ENCODE measurements around the gene ANK3. TPM values are rescaled to one million over a fixed set of nuclear protein-coding genes. Genes with fewer than 3 reads are reported as not detected.

ANK3 gene
- total and polyA plus RNA-seq, 10 donors: 2.0 to 133 (median 62.9) TPM

- WGBS, 5 donors: 61 to 79% (median 75%) methylated on average over 2 of the region's 2 CpGs
Measured at GRCh38 chr10:60315311-60315710, 74.4 kb downstream of the ANK3 start.

GRCh38 chr10:60314069-60314940 lies 75.4 kb downstream of the ANK3 start:
- Histone ChIP-seq H3K27me3 (replicated peaks in 1 of 7) (no peaks in the 10 kb centered on the region), H3K4me3 (no peak overlapping the region), H3K4me1 (peaks cover 0 to 5% (median 0%) of the 10 kb centered on the region in 6 donors), H3K9me3 (no peaks in the 10 kb centered on the region), H3K36me3 (no peaks in the 10 kb centered on the region), H3K27ac (peak overlapping the region in 1 of 8 donors; percentile 27)
- intact Hi-C loops (cut with DNase I; ENCODE audit: low total_unique reads): no loop called here
- WGBS, 5 donors: 75 to 82% (median 81%) methylated on average over 5 of the region's 5 CpGs
- TF ChIP-seq POLR2AphosphoS5 (IDR thresholded peaks at IDR 0.05) (no peak), POLR2A (IDR thresholded peaks at IDR 0.05) (no peak)
- TF ChIP-seq, protein P1, sequence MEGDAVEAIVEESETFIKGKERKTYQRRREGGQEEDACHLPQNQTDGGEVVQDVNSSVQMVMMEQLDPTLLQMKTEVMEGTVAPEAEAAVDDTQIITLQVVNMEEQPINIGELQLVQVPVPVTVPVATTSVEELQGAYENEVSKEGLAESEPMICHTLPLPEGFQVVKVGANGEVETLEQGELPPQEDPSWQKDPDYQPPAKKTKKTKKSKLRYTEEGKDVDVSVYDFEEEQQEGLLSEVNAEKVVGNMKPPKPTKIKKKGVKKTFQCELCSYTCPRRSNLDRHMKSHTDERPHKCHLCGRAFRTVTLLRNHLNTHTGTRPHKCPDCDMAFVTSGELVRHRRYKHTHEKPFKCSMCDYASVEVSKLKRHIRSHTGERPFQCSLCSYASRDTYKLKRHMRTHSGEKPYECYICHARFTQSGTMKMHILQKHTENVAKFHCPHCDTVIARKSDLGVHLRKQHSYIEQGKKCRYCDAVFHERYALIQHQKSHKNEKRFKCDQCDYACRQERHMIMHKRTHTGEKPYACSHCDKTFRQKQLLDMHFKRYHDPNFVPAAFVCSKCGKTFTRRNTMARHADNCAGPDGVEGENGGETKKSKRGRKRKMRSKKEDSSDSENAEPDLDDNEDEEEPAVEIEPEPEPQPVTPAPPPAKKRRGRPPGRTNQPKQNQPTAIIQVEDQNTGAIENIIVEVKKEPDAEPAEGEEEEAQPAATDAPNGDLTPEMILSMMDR (IDR thresholded peaks at IDR 0.05 in 8 of 11, conservative IDR thresholded peaks at IDR 0.05 in 3 of 11): no peak
- no peak for DNase-seq

More at GRCh38 chr10:60315311-60315710, 74.4 kb downstream of the ANK3 start:
- Histone ChIP-seq H3K9me3 (no peaks in the 10 kb centered on the region), H3K4me1 (peaks cover 0 to 5% (median 0%) of the 10 kb centered on the region in 6 donors), H3K4me3 (no peak overlapping the region), H3K27me3 (replicated peaks in 1 of 7) (no peaks in the 10 kb centered on the region), H3K36me3 (no peaks in the 10 kb centered on the region), H3K27ac (peak overlapping the region in 1 of 8 donors; percentile 27)
- TF ChIP-seq, protein P1 (IDR thresholded peaks at IDR 0.05 in 8 of 11, conservative IDR thresholded peaks at IDR 0.05 in 3 of 11): no peak
- TF ChIP-seq POLR2AphosphoS5 (IDR thresholded peaks at IDR 0.05): no peak
- no peak for TF ChIP-seq POLR2A (IDR thresholded peaks at IDR 0.05)
- intact Hi-C loops (cut with DNase I; ENCODE audit: low total_unique reads): no loop called here
- DNase-seq: no peak

DNA sequence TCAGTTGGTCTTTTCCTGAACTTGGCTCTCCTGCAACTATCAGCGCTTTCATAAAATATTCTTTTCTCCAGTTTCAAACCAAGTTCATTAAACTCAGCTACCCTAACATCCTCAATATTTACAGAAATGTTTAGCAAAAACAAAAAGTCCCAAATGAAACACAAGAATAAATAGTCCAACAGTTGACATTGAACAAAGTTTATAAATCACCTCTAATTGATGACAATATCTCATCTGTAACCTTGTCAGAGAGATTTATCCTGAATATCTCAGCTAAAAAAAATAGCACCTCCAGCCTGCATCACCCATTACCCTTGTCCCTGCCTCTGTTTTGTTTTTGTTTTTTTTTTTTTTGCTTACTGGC lies 76.1 kb downstream of the ANK3 start:
- Histone ChIP-seq H3K9me3 (no peaks in the 10 kb centered on the region), H3K27me3 (replicated peaks in 1 of 7) (no peaks in the 10 kb centered on the region), H3K27ac (peak overlapping the region in 1 of 8 donors; percentile 78), H3K36me3 (no peaks in the 10 kb centered on the region), H3K4me3 (no peak overlapping the region), H3K4me1 (peaks cover 0 to 7% (median 2%) of the 10 kb centered on the region in 6 donors)
- DNase-seq: no peak
- intact Hi-C loops (cut with DNase I; ENCODE audit: low total_unique reads): no loop called here
- 77 to 97% (median 86%) methylated on average over 1 of the region's 1 CpG for WGBS, 5 donors
- TF ChIP-seq POLR2A (IDR thresholded peaks at IDR 0.05): no peak
- TF ChIP-seq, protein P1 (IDR thresholded peaks at IDR 0.05 in 8 of 11, conservative IDR thresholded peaks at IDR 0.05 in 3 of 11): no peak
- no peak for TF ChIP-seq POLR2AphosphoS5 (IDR thresholded peaks at IDR 0.05)

- Histone ChIP-seq H3K27ac (peak overlapping the region in 3 of 8 donors; percentile 43 to 85 (median 78)), H3K4me3 (no peak overlapping the region), H3K4me1 (peaks cover 0 to 10% (median 2%) of the 10 kb centered on the region in 6 donors), H3K9me3 (no peaks in the 10 kb centered on the region), H3K36me3 (no peaks in the 10 kb centered on the region), H3K27me3 (replicated peaks in 1 of 7) (no peaks in the 10 kb centered on the region)
- intact Hi-C loops (cut with DNase I; ENCODE audit: low total_unique reads): no loop called here
- TF ChIP-seq, protein P1 (IDR thresholded peaks at IDR 0.05 in 8 of 11, conservative IDR thresholded peaks at IDR 0.05 in 3 of 11): no peak
- TF ChIP-seq POLR2AphosphoS5 (IDR thresholded peaks at IDR 0.05): no peak
- TF ChIP-seq POLR2A (IDR thresholded peaks at IDR 0.05): no peak
- WGBS, 5 donors: 85 to 88% (median 86%) methylated on average over 6 of the region's 6 CpGs
- DNase-seq: no peak
Measured at GRCh38 chr10:60312818-60313588, 76.7 kb downstream of the ANK3 start.

Data from spleen (tissue), 11 donors.